ENCODE data around the gene KIF2B. TPM values are rescaled to one million over a fixed set of nuclear protein-coding genes. Genes with fewer than 3 reads are reported as not detected.

The KIF2B gene
- not detected in 2 replicates for total RNA-seq

GRCh38 chr17:53822764-53823163, at the start of gene KIF2B:
Gene KIF2B (plus strand): TSS chr17:53822927. CDS start chr17:53823034, 107 bp downstream.

